ENCODE data around the gene ANGEL1.

DNA sequence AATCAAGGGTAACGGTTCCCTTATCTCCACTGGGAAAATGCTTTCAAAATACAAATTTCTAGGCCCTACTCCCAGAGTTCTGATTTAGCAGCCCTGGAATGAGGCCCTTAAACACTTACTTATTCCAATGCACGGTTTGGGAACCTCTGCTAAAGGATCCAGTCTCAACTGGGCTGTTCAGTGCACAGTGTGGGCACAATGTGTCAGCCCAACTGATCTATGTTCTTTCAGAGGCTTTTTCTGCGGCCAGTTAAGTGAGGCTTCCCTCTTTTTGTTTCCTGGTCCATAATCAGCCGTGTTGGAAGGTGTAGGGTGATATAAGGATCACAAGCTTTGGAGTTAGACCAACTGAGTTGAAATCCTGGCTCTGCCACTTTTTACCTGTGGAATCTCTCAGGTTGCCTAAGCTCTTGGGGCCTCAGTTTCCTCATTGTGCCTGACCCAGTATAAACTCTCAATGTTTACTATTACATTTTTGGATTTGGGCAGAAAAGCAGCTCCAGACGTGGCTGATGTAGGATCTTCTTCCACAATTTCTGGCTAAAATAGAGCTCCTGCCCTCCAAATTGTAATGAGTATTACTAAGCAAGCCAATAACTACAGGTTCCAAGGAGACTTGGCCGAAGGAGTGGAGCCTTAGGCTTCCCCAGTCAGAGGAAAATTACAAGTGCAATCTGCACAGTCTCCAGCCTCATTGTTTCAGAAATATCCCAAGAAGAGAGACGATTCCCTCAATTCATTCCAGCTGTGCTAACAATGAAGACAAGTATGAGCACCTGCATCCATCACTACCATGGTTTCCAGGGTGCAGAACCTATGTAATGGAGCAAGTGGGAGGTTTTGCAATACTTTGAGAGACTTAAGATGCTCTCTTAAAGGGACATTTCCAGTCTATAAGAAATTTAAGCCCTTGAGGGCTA lies 2.3 kb upstream of the ANGEL1 start:
- TF ChIP-seq POLR2AphosphoS5 (IDR thresholded peaks at IDR 0.05; ENCODE audit: low read depth, low read length) (no peak), POLR2A (IDR thresholded peaks at IDR 0.05; ENCODE audit: low read depth, low read length) (no peak)
